Measurements from ENCODE around the gene PEPD. TPM values are rescaled to one million over a fixed set of nuclear protein-coding genes. Genes with fewer than 3 reads are reported as not detected.

Gene PEPD
- total and polyA plus RNA-seq, 7 experiments from 2014 or later, result 21.9 to 126 (median 24.6) TPM

- no peaks in the 10 kb centered on the region for H3K9me3 ChIP-seq (ENCODE audit: control insufficient read depth in 2 of 3, low read length in 3 of 3)
- no peaks in the 10 kb centered on the region for H3K4me1 Mint-ChIP-seq
- H3K4me3 Mint-ChIP-seq, result no peak overlapping the region
- H3K36me3 Mint-ChIP-seq, result peaks cover 0 to 6% (median 0%) of the 10 kb centered on the region in 5 donors
- no peaks in the 10 kb centered on the region for H3K36me3 ChIP-seq (ENCODE audit: control insufficient read depth in 2 of 3, insufficient read depth in 3 of 3, low read length in 3 of 3)
- H3K4me1 ChIP-seq (ENCODE audit: control insufficient read depth in 2 of 2, insufficient read depth in 2 of 2, low read length in 2 of 2), result no peaks in the 10 kb centered on the region
- H3K4me3 ChIP-seq (ENCODE audit: low read length), result no peak overlapping the region
- ATAC-seq (no peak), DNase-seq (no peak)
- CTCF ChIA-PET, result no interaction called here
- no peak overlapping the region for H3K27ac ChIP-seq (ENCODE audit: low read depth, low read length)
- H3K27me3 Mint-ChIP-seq, result no peaks in the 10 kb centered on the region
- intact Hi-C loops (cut with micrococcal nuclease), result no loop called here
- H3K27ac Mint-ChIP-seq, result no peak overlapping the region
- H3K27me3 ChIP-seq (ENCODE audit: control insufficient read depth in 2 of 2, insufficient read depth in 2 of 2, low read length in 2 of 2), result no peaks in the 10 kb centered on the region
- H3K9me3 Mint-ChIP-seq, result peaks cover 0 to 4% (median 0%) of the 10 kb centered on the region in 11 donors
- POLR2A ChIA-PET, result no interaction called here
Measured at GRCh38 chr19:33422369-33423180, 99.0 kb downstream of the PEPD start.

- Histone ChIP-seq H3K4me3 (ENCODE audit: low read length) (no peak overlapping the region), H3K9me3 (ENCODE audit: control insufficient read depth in 2 of 3, low read length in 3 of 3) (no peaks in the 10 kb centered on the region), H3K27me3 (ENCODE audit: control insufficient read depth in 2 of 2, insufficient read depth in 2 of 2, low read length in 2 of 2) (no peaks in the 10 kb centered on the region), H3K27ac (ENCODE audit: low read depth, low read length) (no peak overlapping the region), H3K36me3 (ENCODE audit: control insufficient read depth in 2 of 3, insufficient read depth in 3 of 3, low read length in 3 of 3) (no peaks in the 10 kb centered on the region), H3K4me1 (ENCODE audit: control insufficient read depth in 2 of 2, insufficient read depth in 2 of 2, low read length in 2 of 2) (no peaks in the 10 kb centered on the region)
- DNase-seq (no peak), ATAC-seq (no peak)
- no peaks in the 10 kb centered on the region for H3K27me3 Mint-ChIP-seq
- no peak overlapping the region for H3K27ac Mint-ChIP-seq
- H3K4me1 Mint-ChIP-seq, result peaks cover 2 to 6% (median 5%) of the 10 kb centered on the region in 7 donors
- no peak overlapping the region for H3K4me3 Mint-ChIP-seq
- peaks cover 0 to 4% (median 0%) of the 10 kb centered on the region in 11 donors for H3K9me3 Mint-ChIP-seq
- peaks cover 0 to 6% (median 0%) of the 10 kb centered on the region in 5 donors for H3K36me3 Mint-ChIP-seq
- ChIA-PET CTCF (no interaction called here), POLR2A (no interaction called here)
- intact Hi-C loops (cut with micrococcal nuclease), result no loop called here
Measured at GRCh38 chr19:33421368-33421767, 100.2 kb downstream of the PEPD start.

- H3K27me3 Mint-ChIP-seq, result no peaks in the 10 kb centered on the region
- H3K4me1 Mint-ChIP-seq, result peaks cover 2 to 9% (median 8%) of the 10 kb centered on the region in 7 donors
- ChIA-PET POLR2A (no interaction called here), CTCF (interaction anchor here (0.6 kb wide), 1 partner anchor 26 kb away, joined by 3 read pairs; no protein-coding TSS in a partner anchor)
- ATAC-seq, result no peak
- intact Hi-C loops (cut with micrococcal nuclease), result no loop called here
- Histone ChIP-seq H3K9me3 (ENCODE audit: control insufficient read depth in 2 of 3, low read length in 3 of 3) (no peaks in the 10 kb centered on the region), H3K27me3 (ENCODE audit: control insufficient read depth in 2 of 2, insufficient read depth in 2 of 2, low read length in 2 of 2) (no peaks in the 10 kb centered on the region), H3K4me1 (ENCODE audit: control insufficient read depth in 2 of 2, insufficient read depth in 2 of 2, low read length in 2 of 2) (no peaks in the 10 kb centered on the region), H3K27ac (ENCODE audit: low read depth, low read length) (no peak overlapping the region), H3K36me3 (ENCODE audit: control insufficient read depth in 2 of 3, insufficient read depth in 3 of 3, low read length in 3 of 3) (no peaks in the 10 kb centered on the region), H3K4me3 (ENCODE audit: low read length) (no peak overlapping the region)
- H3K9me3 Mint-ChIP-seq, result peaks cover 0 to 4% (median 0%) of the 10 kb centered on the region in 11 donors
- no peak for DNase-seq
- peaks cover 0 to 6% (median 0%) of the 10 kb centered on the region in 5 donors for H3K36me3 Mint-ChIP-seq
- no peak overlapping the region for H3K4me3 Mint-ChIP-seq
- H3K27ac Mint-ChIP-seq, result no peak overlapping the region
Measured at GRCh38 chr19:33420821-33421220, 100.8 kb downstream of the PEPD start.

GRCh38 chr19:33419788-33420130, 101.8 kb downstream of the PEPD start:
- H3K27me3 Mint-ChIP-seq, result no peaks in the 10 kb centered on the region
- peaks cover 0 to 3% (median 0%) of the 10 kb centered on the region in 11 donors for H3K9me3 Mint-ChIP-seq
- peaks cover 0 to 5% (median 0%) of the 10 kb centered on the region in 5 donors for H3K36me3 Mint-ChIP-seq
- H3K4me3 Mint-ChIP-seq, result no peak overlapping the region
- Histone ChIP-seq H3K36me3 (ENCODE audit: control insufficient read depth in 2 of 3, insufficient read depth in 3 of 3, low read length in 3 of 3) (no peaks in the 10 kb centered on the region), H3K4me1 (ENCODE audit: control insufficient read depth in 2 of 2, insufficient read depth in 2 of 2, low read length in 2 of 2) (no peaks in the 10 kb centered on the region), H3K9me3 (ENCODE audit: control insufficient read depth in 2 of 3, low read length in 3 of 3) (no peaks in the 10 kb centered on the region), H3K27me3 (ENCODE audit: control insufficient read depth in 2 of 2, insufficient read depth in 2 of 2, low read length in 2 of 2) (no peaks in the 10 kb centered on the region), H3K27ac (ENCODE audit: low read depth, low read length) (no peak overlapping the region), H3K4me3 (ENCODE audit: low read length) (no peak overlapping the region)
- DNase-seq (no peak), ATAC-seq (no peak)
- no peak overlapping the region for H3K27ac Mint-ChIP-seq
- intact Hi-C loops (cut with micrococcal nuclease), result loop anchor here (5.0 kb wide), 2 partner anchors 103 to 353 kb away; partner anchors contain the start of gene PEPD (in 1 of the 2)
- POLR2A ChIA-PET, result no interaction called here
- CTCF ChIA-PET, result interaction anchor here (0.6 to 1.3 kb wide), 2 partner anchors 13 to 70 kb away, joined by 4 to 6 read pairs; no protein-coding TSS in a partner anchor
- peaks cover 2 to 9% (median 8%) of the 10 kb centered on the region in 7 donors for H3K4me1 Mint-ChIP-seq

- Mint-ChIP-seq H3K9me3 (no peaks in the 10 kb centered on the region), H3K4me1 (peaks cover 2 to 9% (median 8%) of the 10 kb centered on the region in 7 donors), H3K36me3 (no peaks in the 10 kb centered on the region), H3K27ac (no peak overlapping the region), H3K4me3 (no peak overlapping the region), H3K27me3 (no peaks in the 10 kb centered on the region)
- Histone ChIP-seq H3K9me3 (ENCODE audit: control insufficient read depth in 2 of 3, low read length in 3 of 3) (no peaks in the 10 kb centered on the region), H3K27ac (ENCODE audit: low read depth, low read length) (no peak overlapping the region), H3K4me3 (ENCODE audit: low read length) (no peak overlapping the region), H3K4me1 (ENCODE audit: control insufficient read depth in 2 of 2, insufficient read depth in 2 of 2, low read length in 2 of 2) (no peaks in the 10 kb centered on the region), H3K36me3 (ENCODE audit: control insufficient read depth in 2 of 3, insufficient read depth in 3 of 3, low read length in 3 of 3) (no peaks in the 10 kb centered on the region), H3K27me3 (ENCODE audit: control insufficient read depth in 2 of 2, insufficient read depth in 2 of 2, low read length in 2 of 2) (no peaks in the 10 kb centered on the region)
- ChIA-PET POLR2A (no interaction called here), CTCF (interaction anchor here (0.7 to 1.3 kb wide), 2 partner anchors 13 to 14 kb away, joined by 3 to 4 read pairs; no protein-coding TSS in a partner anchor)
- intact Hi-C loops (cut with micrococcal nuclease), result loop anchor here (5.0 kb wide), 2 partner anchors 103 to 353 kb away; partner anchors contain the start of gene PEPD (in 1 of the 2)
- no peak for DNase-seq
- ATAC-seq, result no peak
Measured at GRCh38 chr19:33418871-33419787, 102.5 kb downstream of the PEPD start.

- DNase-seq (no peak), ATAC-seq (no peak)
- Mint-ChIP-seq H3K4me3 (no peak overlapping the region), H3K4me1 (peaks cover 2 to 9% (median 8%) of the 10 kb centered on the region in 7 donors), H3K36me3 (no peaks in the 10 kb centered on the region), H3K27ac (no peak overlapping the region), H3K27me3 (no peaks in the 10 kb centered on the region), H3K9me3 (no peaks in the 10 kb centered on the region)
- Histone ChIP-seq H3K4me3 (ENCODE audit: low read length) (no peak overlapping the region), H3K4me1 (ENCODE audit: control insufficient read depth in 2 of 2, insufficient read depth in 2 of 2, low read length in 2 of 2) (no peaks in the 10 kb centered on the region), H3K27me3 (ENCODE audit: control insufficient read depth in 2 of 2, insufficient read depth in 2 of 2, low read length in 2 of 2) (no peaks in the 10 kb centered on the region), H3K36me3 (ENCODE audit: control insufficient read depth in 2 of 3, insufficient read depth in 3 of 3, low read length in 3 of 3) (no peaks in the 10 kb centered on the region), H3K9me3 (ENCODE audit: control insufficient read depth in 2 of 3, low read length in 3 of 3) (no peaks in the 10 kb centered on the region), H3K27ac (ENCODE audit: low read depth, low read length) (no peak overlapping the region)
- CTCF ChIA-PET, result interaction anchor here (0.7 to 1.3 kb wide), 2 partner anchors 14 kb away, joined by 3 to 4 read pairs; no protein-coding TSS in a partner anchor
- intact Hi-C loops (cut with micrococcal nuclease), result loop anchor here (5.0 kb wide), 2 partner anchors 104 to 354 kb away; partner anchors contain the start of gene PEPD (in 1 of the 2)
- POLR2A ChIA-PET, result no interaction called here
Measured at GRCh38 chr19:33418461-33418860, 103.1 kb downstream of the PEPD start.

All from naive thymus-derived CD4-positive, alpha-beta T cell (primary cell).